Activated B cell treated with CpG ODN at 0.5 μM for 24 hours (primary cell): ENCODE data around the gene PIP5K1C. TPM values are rescaled to one million over a fixed set of nuclear protein-coding genes. Genes with fewer than 3 reads are reported as not detected.

Experiments
- ATAC-seq: fragments of 200-7000 bp; cut with Tn5 transposase; one replicate; pipeline ENCODE4 v1.10.0; 2021; ENCODE audit warnings: low read depth, mild to moderate bottlenecking, moderate library complexity
- CTCF ChIA-PET: fragments of 350-600 bp; sonication (Branson Sonifier 250); formaldehyde crosslinking; loops from one replicate; lab custom pipeline; 2021; ENCODE audit warnings: antibody characterized with exemption; lab: Charles Lee
- POLR2A ChIA-PET: fragments of 350-600 bp; sonication (Branson Sonifier 250); formaldehyde crosslinking; loops from one replicate; lab custom pipeline; 2021; ENCODE audit warnings: antibody characterized with exemption; lab: Charles Lee
- DNase-seq: peaks from one replicate; pipeline ENCODE4 v3.0.0; 2022
- H3K27ac Mint-ChIP-seq: one replicate; pipeline ENCODE4 v1.8.0; 2020; ENCODE audit warnings: mixed read lengths
- H3K27me3 Mint-ChIP-seq: one replicate; pipeline ENCODE4 v1.8.0; 2021; ENCODE audit warnings: mixed read lengths
- H3K36me3 Mint-ChIP-seq: one replicate; pipeline ENCODE4 v1.8.0; 2021; ENCODE audit warnings: low read depth, mixed read lengths
- H3K4me1 Mint-ChIP-seq: one replicate; pipeline ENCODE4 v1.8.0; 2021; ENCODE audit warnings: mixed read lengths
- H3K4me3 Mint-ChIP-seq: one replicate; pipeline ENCODE4 v1.8.0; 2020; ENCODE audit warnings: mild to moderate bottlenecking, mixed read lengths
- H3K9me3 Mint-ChIP-seq: one replicate; pipeline ENCODE4 v1.8.0; 2020; ENCODE audit warnings: mixed read lengths
- intact Hi-C: fragments of 100-400 bp; cut with micrococcal nuclease; formaldehyde crosslinking; loops from one replicate; pipeline ENCODE4 v1.15.1; 2024
- total RNA-seq: library from RNA; stranded (reverse); gene quantifications from 2 replicates; pipeline ENCODE4 v1.2.3, GENCODE V29; 2022
- TF ChIP-seq, protein P1 (sequence below): fragments of 200-600 bp; IDR thresholded peaks from one replicate; pipeline ENCODE4 v1.8.0; 2022; ENCODE audit warnings: antibody characterized with exemption, mild to moderate bottlenecking

The PIP5K1C gene
- total RNA-seq, 1 donor from 2014 or later, result 31.1 TPM

DNA sequence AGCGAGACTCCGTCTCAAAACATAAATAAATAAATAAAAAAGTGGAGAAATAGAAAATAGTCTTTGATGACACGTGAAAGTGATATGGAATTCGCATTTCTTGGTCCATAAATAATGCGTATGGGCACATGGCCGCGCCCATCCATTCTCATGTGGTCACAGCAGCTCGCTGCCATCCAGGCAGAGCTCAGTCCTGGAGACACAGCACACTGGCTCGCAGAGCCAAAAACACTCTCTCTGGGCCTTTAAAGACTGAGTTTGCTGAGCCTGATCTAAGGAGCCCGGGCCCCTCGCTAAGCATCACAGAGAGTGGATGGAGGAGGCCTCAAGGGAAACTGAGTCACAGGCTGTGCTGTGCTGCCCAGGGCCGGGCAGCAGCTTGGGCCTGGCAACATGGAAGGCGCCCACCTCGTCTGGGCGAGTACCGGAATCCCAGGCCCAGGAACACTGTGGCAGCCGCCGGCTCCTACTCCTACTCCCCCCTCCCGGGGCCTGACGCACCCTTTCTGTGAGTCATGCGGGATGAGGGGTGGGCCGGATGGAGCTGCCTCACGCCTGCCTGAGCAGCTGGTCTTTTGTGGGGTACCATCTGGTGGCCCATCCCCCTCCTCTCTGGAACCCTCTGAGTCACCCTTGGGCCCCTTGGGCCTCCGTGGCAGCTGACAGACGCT is 44.7 kb downstream of the PIP5K1C start:
- intact Hi-C loops, result no loop called here
- CTCF ChIA-PET, result interaction anchor here (1.5 kb wide), 1 partner anchor 110 kb away, joined by 5 read pairs; no protein-coding TSS in a partner anchor
- Mint-ChIP-seq H3K9me3 (no peaks in the 10 kb centered on the region), H3K4me3 (no peak overlapping the region), H3K27ac (no peak overlapping the region), H3K27me3 (no peaks in the 10 kb centered on the region), H3K4me1 (peaks cover 4% of the 10 kb centered on the region), H3K36me3 (peaks cover 43% of the 10 kb centered on the region)
- peak; percentile 78 for ATAC-seq
- POLR2A ChIA-PET, result interaction anchor here (2.3 kb wide), 1 partner anchor 10 kb away, joined by 7 read pairs; no protein-coding TSS in a partner anchor
- TF ChIP-seq, protein P1, sequence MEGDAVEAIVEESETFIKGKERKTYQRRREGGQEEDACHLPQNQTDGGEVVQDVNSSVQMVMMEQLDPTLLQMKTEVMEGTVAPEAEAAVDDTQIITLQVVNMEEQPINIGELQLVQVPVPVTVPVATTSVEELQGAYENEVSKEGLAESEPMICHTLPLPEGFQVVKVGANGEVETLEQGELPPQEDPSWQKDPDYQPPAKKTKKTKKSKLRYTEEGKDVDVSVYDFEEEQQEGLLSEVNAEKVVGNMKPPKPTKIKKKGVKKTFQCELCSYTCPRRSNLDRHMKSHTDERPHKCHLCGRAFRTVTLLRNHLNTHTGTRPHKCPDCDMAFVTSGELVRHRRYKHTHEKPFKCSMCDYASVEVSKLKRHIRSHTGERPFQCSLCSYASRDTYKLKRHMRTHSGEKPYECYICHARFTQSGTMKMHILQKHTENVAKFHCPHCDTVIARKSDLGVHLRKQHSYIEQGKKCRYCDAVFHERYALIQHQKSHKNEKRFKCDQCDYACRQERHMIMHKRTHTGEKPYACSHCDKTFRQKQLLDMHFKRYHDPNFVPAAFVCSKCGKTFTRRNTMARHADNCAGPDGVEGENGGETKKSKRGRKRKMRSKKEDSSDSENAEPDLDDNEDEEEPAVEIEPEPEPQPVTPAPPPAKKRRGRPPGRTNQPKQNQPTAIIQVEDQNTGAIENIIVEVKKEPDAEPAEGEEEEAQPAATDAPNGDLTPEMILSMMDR, result no peak
- peak; percentile 26 for DNase-seq

GRCh38 chr19:3653865-3654513 is 46.3 kb downstream of the PIP5K1C start:
- Mint-ChIP-seq H3K36me3 (peaks cover 39% of the 10 kb centered on the region), H3K4me1 (peaks cover 4% of the 10 kb centered on the region), H3K9me3 (no peaks in the 10 kb centered on the region), H3K27me3 (no peaks in the 10 kb centered on the region), H3K4me3 (no peak overlapping the region), H3K27ac (no peak overlapping the region)
- DNase-seq (no peak), ATAC-seq (no peak)
- ChIA-PET CTCF (no interaction called here), POLR2A (interaction anchor here (0.5 kb wide), 2 partner anchors 330 to 539 kb away, joined by 3 to 5 read pairs; no protein-coding TSS in a partner anchor)
- TF ChIP-seq, protein P1, result no peak
- intact Hi-C loops, result no loop called here

DNA sequence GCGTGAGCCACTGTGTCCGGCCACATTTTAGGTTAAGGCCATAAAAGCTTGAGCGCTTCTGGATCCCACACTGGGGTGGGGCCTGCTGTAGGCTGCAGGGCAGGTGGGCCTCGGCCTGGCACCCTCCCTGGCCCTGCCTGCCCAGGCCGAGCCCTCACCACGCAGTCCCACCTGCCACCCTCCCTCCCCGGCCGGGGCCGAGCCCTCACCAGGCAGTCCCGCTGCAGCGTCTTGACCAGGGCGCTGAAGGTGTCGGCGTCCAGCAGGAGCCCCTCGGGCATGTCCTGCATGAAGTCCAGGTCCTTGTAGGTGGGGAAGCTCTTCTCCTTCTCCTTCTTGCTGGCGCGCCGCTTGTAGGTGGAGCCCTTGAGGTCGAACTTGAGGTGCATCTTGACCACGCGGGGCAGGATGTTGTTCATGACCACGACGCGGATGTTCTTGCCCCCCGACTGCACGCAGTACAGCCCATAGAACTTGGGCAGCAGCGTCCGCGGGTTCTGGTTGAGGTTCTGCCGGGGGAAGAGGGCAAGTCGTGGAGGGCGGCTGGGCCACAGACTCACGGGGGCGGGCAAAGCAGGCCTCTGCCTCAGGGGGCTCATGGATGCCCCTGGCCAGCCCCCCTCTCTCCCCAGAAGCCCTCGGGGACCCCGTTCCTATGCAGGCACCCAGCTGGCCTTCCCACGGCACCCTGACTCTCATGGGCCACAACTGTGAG is 47.0 kb downstream of the PIP5K1C start:
- Mint-ChIP-seq H3K4me1 (peaks cover 4% of the 10 kb centered on the region), H3K4me3 (no peak overlapping the region), H3K9me3 (no peaks in the 10 kb centered on the region), H3K27me3 (no peaks in the 10 kb centered on the region), H3K36me3 (peaks cover 37% of the 10 kb centered on the region), H3K27ac (no peak overlapping the region)
- no peak for ATAC-seq
- intact Hi-C loops, result no loop called here
- ChIA-PET CTCF (no interaction called here), POLR2A (interaction anchor here (0.5 kb wide), 1 partner anchor 331 kb away, joined by 3 read pairs; no protein-coding TSS in a partner anchor)
- no peak for DNase-seq
- TF ChIP-seq, protein P1, result no peak

- H3K27me3 Mint-ChIP-seq, result no peaks in the 10 kb centered on the region
- POLR2A ChIA-PET, result no interaction called here
- peaks cover 4% of the 10 kb centered on the region for H3K4me1 Mint-ChIP-seq
- DNase-seq, result no peak
- H3K36me3 Mint-ChIP-seq, result peaks cover 29% of the 10 kb centered on the region
- H3K27ac Mint-ChIP-seq, result no peak overlapping the region
- intact Hi-C loops, result no loop called here
- no peak for ATAC-seq
- no peaks in the 10 kb centered on the region for H3K9me3 Mint-ChIP-seq
- no peak overlapping the region for H3K4me3 Mint-ChIP-seq
- CTCF ChIA-PET, result no interaction called here
- TF ChIP-seq, protein P1, result no peak
Measured at GRCh38 chr19:3652422-3652821, 47.8 kb downstream of the PIP5K1C start.

GRCh38 chr19:3651684-3652083 is 48.6 kb downstream of the PIP5K1C start:
- Mint-ChIP-seq H3K27me3 (no peaks in the 10 kb centered on the region), H3K27ac (no peak overlapping the region), H3K4me3 (no peak overlapping the region), H3K9me3 (no peaks in the 10 kb centered on the region), H3K4me1 (peaks cover 4% of the 10 kb centered on the region), H3K36me3 (peaks cover 23% of the 10 kb centered on the region)
- ATAC-seq (no peak), DNase-seq (no peak)
- intact Hi-C loops, result no loop called here
- ChIA-PET CTCF (no interaction called here), POLR2A (no interaction called here)
- TF ChIP-seq, protein P1, result no peak
